Liver (tissue), 9 donors: Measurements from ENCODE around the gene WDR45B. TPM values are rescaled to one million over a fixed set of nuclear protein-coding genes. Genes with fewer than 3 reads are reported as not detected.

Source experiments
- DNase-seq: peaks from one replicate; pipeline ENCODE4 v3.0.0-alpha.2; 2017; ENCODE audit warnings: low spot score
- H3K27ac ChIP-seq, 2 donors: one replicate each; pipeline ENCODE4 v1.7.0; 2013; ENCODE audit warnings: inconsistent platforms in 2 of 2, low read length in 2 of 2, control low read depth in 1 of 2, low read depth in 1 of 2, mild to moderate bottlenecking in 1 of 2
- H3K27me3 ChIP-seq, 4 donors: one replicate each; pipeline versions ENCODE4 v1.6.1 to v1.7.0; 2013; ENCODE audit warnings: low read length in 3 of 4, inconsistent platforms in 1 of 4, mild to moderate bottlenecking in 1 of 4, moderate library complexity in 1 of 4; ENCODE audit not compliant: control insufficient read depth in 4 of 4, insufficient read depth in 4 of 4
- H3K36me3 ChIP-seq, 4 donors: one replicate each; pipeline versions ENCODE4 v1.6.1 to v1.7.0; 2013; ENCODE audit warnings: low read length in 3 of 4, mild to moderate bottlenecking in 3 of 4, low read depth in 1 of 4, moderate library complexity in 1 of 4; ENCODE audit not compliant: control insufficient read depth in 4 of 4, insufficient read depth in 3 of 4
- H3K4me1 ChIP-seq, 4 donors: one replicate each; pipeline versions ENCODE4 v1.6.1 to v1.7.0; 2013; ENCODE audit warnings: low read length in 3 of 4, mild to moderate bottlenecking in 3 of 4, moderate library complexity in 1 of 4; ENCODE audit not compliant: control insufficient read depth in 4 of 4, insufficient read depth in 4 of 4
- H3K4me3 ChIP-seq, 3 donors: one replicate each; pipeline versions ENCODE4 v1.6.1 to v1.7.0; 2013; ENCODE audit warnings: low read length in 3 of 3, control low read depth in 1 of 3, low read depth in 1 of 3, mild to moderate bottlenecking in 1 of 3
- H3K9ac ChIP-seq, 2 donors: one replicate each; pipeline ENCODE4 v1.7.0; 2013; ENCODE audit warnings: low read length in 2 of 2, mild to moderate bottlenecking in 2 of 2, moderate library complexity in 2 of 2, control low read depth in 1 of 2, low read depth in 1 of 2
- H3K9me3 ChIP-seq, 4 donors: one replicate each; pipeline versions ENCODE4 v1.6.1 to v1.7.0; 2013; ENCODE audit warnings: low read length in 3 of 4; ENCODE audit not compliant: control insufficient read depth in 4 of 4
- EGR1 ChIP-seq, 2 donors: IDR thresholded peaks; 2 replicates each; pipeline ENCODE4 v1.6.1; 2016 to 2018; ENCODE audit warnings: antibody characterized with exemption in 2 of 2, low read depth in 2 of 2
- FOXA1 ChIP-seq: IDR thresholded peaks from 2 replicates; pipeline ENCODE4 v1.6.1; 2016; ENCODE audit warnings: antibody characterized with exemption
- GABPA ChIP-seq, 2 donors: IDR thresholded peaks in 1 of 2; conservative IDR thresholded peaks in 1 of 2; 2 replicates each; pipeline ENCODE4 v1.6.1; 2016; ENCODE audit warnings: antibody characterized with exemption in 2 of 2, mild to moderate bottlenecking in 1 of 2, moderate library complexity in 1 of 2
- HNF4A ChIP-seq, 2 donors: conservative IDR thresholded peaks; 2 replicates each; pipeline ENCODE4 v1.6.1; 2016; ENCODE audit warnings: antibody characterized with exemption in 2 of 2, mild to moderate bottlenecking in 2 of 2
- HNF4G ChIP-seq: IDR thresholded peaks from 2 replicates; pipeline ENCODE4 v1.6.1; 2016; ENCODE audit warnings: antibody characterized with exemption
- JUND ChIP-seq, 2 donors: IDR thresholded peaks; 2 replicates each; pipeline ENCODE4 v1.6.1; 2016; ENCODE audit warnings: antibody characterized with exemption in 2 of 2
- RAD21 ChIP-seq, 2 donors: IDR thresholded peaks; 2 replicates each; pipeline ENCODE4 v1.6.1; 2016; ENCODE audit warnings: antibody characterized with exemption in 2 of 2, mild to moderate bottlenecking in 2 of 2
- RXRA ChIP-seq, 2 donors: IDR thresholded peaks; 2 replicates each; pipeline ENCODE4 v1.6.1; 2017 to 2018; ENCODE audit warnings: antibody characterized with exemption in 2 of 2, mild to moderate bottlenecking in 1 of 2
- TAF1 ChIP-seq: conservative IDR thresholded peaks from 2 replicates; pipeline ENCODE4 v1.6.1; 2016; ENCODE audit warnings: antibody characterized with exemption, mild to moderate bottlenecking
- YY1 ChIP-seq: IDR thresholded peaks from 2 replicates; pipeline ENCODE4 v1.6.1; 2016; ENCODE audit warnings: antibody characterized with exemption, mild to moderate bottlenecking
- WGBS: extraction: QIAGEN DNeasy Blood & Tissue Kit; methylation state at CpG from one replicate; pipeline ENCODE4 v1.1.7; 2013; 5-methylcytosine and 5-hydroxymethylcytosine counted together
- polyA plus RNA-seq, 2 donors: library from polyadenylated mRNA; stranded (reverse) in 1 of 2; unstranded in 1 of 2; fragments of 200-250 nt in 1 of 2; fragments of >200 nt in 1 of 2; fragmentation: Nextera tagmentation in 1 of 2; extraction: Ambion mirVana in 1 of 2; gene quantifications; one replicate each; pipeline versions ENCODE4 v1.2.1 to v1.2.3, GENCODE V29; 2013 to 2015
- total RNA-seq, 2 donors: library from RNA; depleted of rRNA; stranded (reverse); fragments of >200 nt; gene quantifications; one replicate each; pipeline ENCODE4 v1.2.3, GENCODE V29; 2014
- TF ChIP-seq, protein P1 (sequence below): IDR thresholded peaks from 2 replicates; pipeline ENCODE4 v1.6.1; 2016; ENCODE audit warnings: antibody characterized with exemption
- TF ChIP-seq, protein P2 (sequence below): IDR thresholded peaks from 2 replicates; pipeline ENCODE4 v1.6.1; 2016; ENCODE audit warnings: antibody characterized with exemption, mild to moderate bottlenecking
- TF ChIP-seq, protein P3 (sequence below): IDR thresholded peaks from 2 replicates; pipeline ENCODE4 v1.6.1; 2016; ENCODE audit warnings: antibody characterized with exemption
- TF ChIP-seq, protein P4 (sequence below): fragments of 150-350 bp; IDR thresholded peaks from 2 replicates; pipeline ENCODE4 v1.5.1; 2017; ENCODE audit warnings: improper control_type of control experiment, low read depth, low read length; ENCODE audit not compliant: missing input control
- donor health status: healthy.
- donor health status: healthy.
- donor health status: healthy.
- donor health status: healthy.
- donor health status: healthy.

WDR45B gene
- total and polyA plus RNA-seq, 4 donors, result 25.4 to 40.9 (median 29.2) TPM

DNA sequence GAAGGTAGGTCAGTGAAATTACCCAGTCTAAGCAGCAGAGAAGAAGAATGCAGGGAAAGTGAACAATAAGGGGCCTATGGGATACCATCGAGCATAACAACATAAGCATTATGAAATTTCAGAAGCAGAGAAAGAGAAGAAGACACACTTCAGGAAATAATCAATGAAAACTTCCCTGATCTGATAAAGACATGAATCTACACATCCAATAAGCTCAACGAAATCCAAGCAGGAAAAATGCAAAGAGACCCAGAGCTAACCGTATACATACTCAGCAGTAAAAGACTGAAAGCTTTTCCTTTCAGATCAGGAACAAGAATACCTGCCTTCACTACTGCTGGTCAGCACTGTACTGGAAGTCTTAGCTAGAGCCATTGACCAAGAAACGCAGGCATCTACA lies 38.6 kb downstream of the WDR45B start:
- peaks cover 6 to 17% (median 11%) of the 10 kb centered on the region in 4 donors for H3K36me3 ChIP-seq
- 94% methylated on average over 4 of the region's 4 CpGs for WGBS

DNA sequence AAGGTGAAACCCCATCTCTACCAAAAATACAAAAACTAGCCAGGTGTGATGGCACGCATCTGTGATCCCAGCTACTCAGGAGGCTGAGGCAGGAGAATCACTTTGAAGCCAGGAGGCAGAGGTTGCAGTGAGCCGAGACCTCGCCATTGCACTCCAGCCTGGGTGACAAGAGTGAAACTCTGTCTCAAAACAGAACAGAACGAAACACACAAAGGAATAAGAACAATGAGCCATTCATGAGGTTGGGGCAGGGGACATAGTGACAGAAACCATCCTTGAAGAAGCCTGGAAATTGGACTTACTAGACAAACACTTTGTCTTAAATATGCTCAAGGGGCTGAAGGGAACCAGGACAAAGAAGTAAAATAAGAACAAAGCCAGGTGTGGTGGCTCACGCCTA lies 39.4 kb downstream of the WDR45B start:
- H3K36me3 ChIP-seq, result peaks cover 6 to 16% (median 11%) of the 10 kb centered on the region in 4 donors

More for the DNA sequence above, 38.6 kb downstream of the WDR45B start:
- DNase-seq, result no peak
- TF ChIP-seq TAF1 (no peak), RXRA (IDR thresholded peaks at IDR 0.05) (no peak), YY1 (no peak), HNF4A (conservative IDR thresholded peaks at IDR 0.05) (no peak), HNF4G (no peak), RAD21 (IDR thresholded peaks at IDR 0.05) (no peak)
- TF ChIP-seq, protein P1, sequence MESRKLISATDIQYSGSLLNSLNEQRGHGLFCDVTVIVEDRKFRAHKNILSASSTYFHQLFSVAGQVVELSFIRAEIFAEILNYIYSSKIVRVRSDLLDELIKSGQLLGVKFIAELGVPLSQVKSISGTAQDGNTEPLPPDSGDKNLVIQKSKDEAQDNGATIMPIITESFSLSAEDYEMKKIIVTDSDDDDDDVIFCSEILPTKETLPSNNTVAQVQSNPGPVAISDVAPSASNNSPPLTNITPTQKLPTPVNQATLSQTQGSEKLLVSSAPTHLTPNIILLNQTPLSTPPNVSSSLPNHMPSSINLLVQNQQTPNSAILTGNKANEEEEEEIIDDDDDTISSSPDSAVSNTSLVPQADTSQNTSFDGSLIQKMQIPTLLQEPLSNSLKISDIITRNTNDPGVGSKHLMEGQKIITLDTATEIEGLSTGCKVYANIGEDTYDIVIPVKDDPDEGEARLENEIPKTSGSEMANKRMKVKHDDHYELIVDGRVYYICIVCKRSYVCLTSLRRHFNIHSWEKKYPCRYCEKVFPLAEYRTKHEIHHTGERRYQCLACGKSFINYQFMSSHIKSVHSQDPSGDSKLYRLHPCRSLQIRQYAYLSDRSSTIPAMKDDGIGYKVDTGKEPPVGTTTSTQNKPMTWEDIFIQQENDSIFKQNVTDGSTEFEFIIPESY, result no peak
- TF ChIP-seq, protein P2, sequence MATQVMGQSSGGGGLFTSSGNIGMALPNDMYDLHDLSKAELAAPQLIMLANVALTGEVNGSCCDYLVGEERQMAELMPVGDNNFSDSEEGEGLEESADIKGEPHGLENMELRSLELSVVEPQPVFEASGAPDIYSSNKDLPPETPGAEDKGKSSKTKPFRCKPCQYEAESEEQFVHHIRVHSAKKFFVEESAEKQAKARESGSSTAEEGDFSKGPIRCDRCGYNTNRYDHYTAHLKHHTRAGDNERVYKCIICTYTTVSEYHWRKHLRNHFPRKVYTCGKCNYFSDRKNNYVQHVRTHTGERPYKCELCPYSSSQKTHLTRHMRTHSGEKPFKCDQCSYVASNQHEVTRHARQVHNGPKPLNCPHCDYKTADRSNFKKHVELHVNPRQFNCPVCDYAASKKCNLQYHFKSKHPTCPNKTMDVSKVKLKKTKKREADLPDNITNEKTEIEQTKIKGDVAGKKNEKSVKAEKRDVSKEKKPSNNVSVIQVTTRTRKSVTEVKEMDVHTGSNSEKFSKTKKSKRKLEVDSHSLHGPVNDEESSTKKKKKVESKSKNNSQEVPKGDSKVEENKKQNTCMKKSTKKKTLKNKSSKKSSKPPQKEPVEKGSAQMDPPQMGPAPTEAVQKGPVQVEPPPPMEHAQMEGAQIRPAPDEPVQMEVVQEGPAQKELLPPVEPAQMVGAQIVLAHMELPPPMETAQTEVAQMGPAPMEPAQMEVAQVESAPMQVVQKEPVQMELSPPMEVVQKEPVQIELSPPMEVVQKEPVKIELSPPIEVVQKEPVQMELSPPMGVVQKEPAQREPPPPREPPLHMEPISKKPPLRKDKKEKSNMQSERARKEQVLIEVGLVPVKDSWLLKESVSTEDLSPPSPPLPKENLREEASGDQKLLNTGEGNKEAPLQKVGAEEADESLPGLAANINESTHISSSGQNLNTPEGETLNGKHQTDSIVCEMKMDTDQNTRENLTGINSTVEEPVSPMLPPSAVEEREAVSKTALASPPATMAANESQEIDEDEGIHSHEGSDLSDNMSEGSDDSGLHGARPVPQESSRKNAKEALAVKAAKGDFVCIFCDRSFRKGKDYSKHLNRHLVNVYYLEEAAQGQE, result no peak
- TF ChIP-seq, protein P3, sequence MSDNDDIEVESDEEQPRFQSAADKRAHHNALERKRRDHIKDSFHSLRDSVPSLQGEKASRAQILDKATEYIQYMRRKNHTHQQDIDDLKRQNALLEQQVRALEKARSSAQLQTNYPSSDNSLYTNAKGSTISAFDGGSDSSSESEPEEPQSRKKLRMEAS, result no peak
- no peaks in the 10 kb centered on the region for H3K4me1 ChIP-seq
- H3K27me3 ChIP-seq, result no peaks in the 10 kb centered on the region
- no peak overlapping the region for H3K4me3 ChIP-seq
- H3K9me3 ChIP-seq, result no peaks in the 10 kb centered on the region
- H3K9ac ChIP-seq, result no peak overlapping the region
- no peak overlapping the region for H3K27ac ChIP-seq

More for the DNA sequence above, 39.4 kb downstream of the WDR45B start:
- Histone ChIP-seq H3K9me3 (no peaks in the 10 kb centered on the region), H3K4me1 (no peaks in the 10 kb centered on the region), H3K27ac (no peak overlapping the region), H3K27me3 (no peaks in the 10 kb centered on the region), H3K9ac (no peak overlapping the region), H3K4me3 (no peak overlapping the region)
- no peak for DNase-seq
- 86% methylated on average over 5 of the region's 5 CpGs for WGBS
- TF ChIP-seq HNF4A (conservative IDR thresholded peaks at IDR 0.05) (no peak), TAF1 (no peak), EGR1 (IDR thresholded peaks at IDR 0.05; ENCODE audit: low read depth in 2 of 2) (no peak), GABPA (IDR thresholded peaks at IDR 0.05 in 1 of 2, conservative IDR thresholded peaks at IDR 0.05 in 1 of 2) (no peak), RXRA (IDR thresholded peaks at IDR 0.05) (no peak), RAD21 (IDR thresholded peaks at IDR 0.05) (no peak), FOXA1 (no peak), HNF4G (no peak), JUND (IDR thresholded peaks at IDR 0.05) (no peak), YY1 (no peak)
- TF ChIP-seq, protein P3, result no peak
- TF ChIP-seq, protein P4, sequence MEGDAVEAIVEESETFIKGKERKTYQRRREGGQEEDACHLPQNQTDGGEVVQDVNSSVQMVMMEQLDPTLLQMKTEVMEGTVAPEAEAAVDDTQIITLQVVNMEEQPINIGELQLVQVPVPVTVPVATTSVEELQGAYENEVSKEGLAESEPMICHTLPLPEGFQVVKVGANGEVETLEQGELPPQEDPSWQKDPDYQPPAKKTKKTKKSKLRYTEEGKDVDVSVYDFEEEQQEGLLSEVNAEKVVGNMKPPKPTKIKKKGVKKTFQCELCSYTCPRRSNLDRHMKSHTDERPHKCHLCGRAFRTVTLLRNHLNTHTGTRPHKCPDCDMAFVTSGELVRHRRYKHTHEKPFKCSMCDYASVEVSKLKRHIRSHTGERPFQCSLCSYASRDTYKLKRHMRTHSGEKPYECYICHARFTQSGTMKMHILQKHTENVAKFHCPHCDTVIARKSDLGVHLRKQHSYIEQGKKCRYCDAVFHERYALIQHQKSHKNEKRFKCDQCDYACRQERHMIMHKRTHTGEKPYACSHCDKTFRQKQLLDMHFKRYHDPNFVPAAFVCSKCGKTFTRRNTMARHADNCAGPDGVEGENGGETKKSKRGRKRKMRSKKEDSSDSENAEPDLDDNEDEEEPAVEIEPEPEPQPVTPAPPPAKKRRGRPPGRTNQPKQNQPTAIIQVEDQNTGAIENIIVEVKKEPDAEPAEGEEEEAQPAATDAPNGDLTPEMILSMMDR, result no peak
- TF ChIP-seq, protein P1, result no peak
